DLD1 (cell line): ENCODE data around the gene UBP1.
"Not testable (repeated sequence)": the region's sequence is repeated elsewhere in the genome, so short reads cannot be mapped to it uniquely, and the experiment has no call there.

Source experiments
- in situ Hi-C: cut with HindIII; loops from 2 replicates; pipeline ENCODE4 v1.10.0; 2017; ENCODE audit warnings: low sequenced_read_pairs

The UBP1 gene

GRCh38 chr3:33338936-33339465, 101.2 kb downstream of the UBP1 start:
- in situ Hi-C loops = not testable (repeated sequence)
